8988T (cell line): ENCODE measurements around the gene ESYT2.
"Not testable (repeated sequence)": the region's sequence is repeated elsewhere in the genome, so short reads cannot be mapped to it uniquely, and the experiment has no call there.

Source experiments
- DNase-seq: peaks from one replicate; pipeline ENCODE4 v3.0.0; 2011

Gene ESYT2

DNA sequence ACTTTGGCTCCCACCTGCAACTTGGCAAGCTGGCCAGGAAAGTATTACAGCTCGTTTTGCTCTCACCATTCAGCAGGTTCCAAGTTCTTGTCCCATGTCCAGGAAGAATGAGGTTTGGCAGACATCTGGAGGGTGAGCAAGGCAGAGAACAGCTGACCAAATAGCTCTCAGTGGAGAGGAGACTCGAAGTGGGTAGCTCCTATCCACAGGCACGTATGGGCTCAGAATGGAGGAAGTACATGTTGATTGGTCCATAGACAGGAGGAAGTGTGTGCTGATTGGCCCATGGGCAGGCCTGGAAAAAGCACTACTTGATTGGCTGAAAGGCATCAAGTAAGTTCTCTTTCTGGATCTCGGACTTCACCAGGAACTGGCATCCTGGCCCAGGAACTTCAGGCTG, 121.7 kb downstream of the ESYT2 start:
- no peak for DNase-seq

DNA sequence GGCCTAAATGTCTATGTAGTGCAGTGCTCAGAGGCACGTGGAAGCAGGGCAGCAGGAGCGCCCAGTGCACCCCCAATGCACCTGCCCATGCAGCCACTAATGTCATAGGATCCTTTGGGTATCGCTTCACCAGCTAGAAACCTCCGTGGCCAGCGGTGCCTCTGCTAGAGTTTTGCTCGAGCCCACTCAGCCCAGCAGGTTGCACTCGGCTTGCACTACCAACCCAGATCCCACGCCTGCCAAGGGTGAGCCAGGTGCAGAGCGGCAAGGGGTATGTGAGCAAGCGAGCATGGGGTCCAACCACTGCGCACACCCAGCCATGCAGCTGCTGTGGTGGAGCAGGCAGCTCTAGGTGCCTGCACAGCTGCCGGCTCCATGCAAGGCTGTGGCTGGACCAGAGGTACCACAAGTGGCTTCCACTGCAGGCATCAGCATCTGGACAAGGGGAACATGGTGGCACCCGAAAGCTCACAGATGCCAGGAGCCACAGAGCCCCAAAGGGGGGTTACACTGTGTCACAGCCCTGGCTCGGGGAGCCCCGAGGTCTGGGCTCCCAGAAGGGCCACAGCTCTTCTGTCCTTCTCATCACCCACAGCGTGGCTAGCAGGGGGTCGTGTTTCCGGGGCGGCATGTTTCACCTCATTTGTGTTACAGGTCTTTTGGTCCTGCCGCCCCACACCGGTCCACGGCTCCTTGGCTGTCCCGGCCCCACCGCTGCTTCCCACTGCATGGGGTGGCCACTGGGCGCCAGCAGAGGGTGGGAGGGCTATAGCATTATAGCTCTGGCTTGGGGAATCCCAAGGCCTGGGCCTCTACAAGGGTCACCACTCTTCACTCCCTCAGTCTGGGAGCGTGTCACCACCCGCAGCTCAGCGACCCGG, 122.4 kb downstream of the ESYT2 start:
- DNase-seq, result no peak

DNA sequence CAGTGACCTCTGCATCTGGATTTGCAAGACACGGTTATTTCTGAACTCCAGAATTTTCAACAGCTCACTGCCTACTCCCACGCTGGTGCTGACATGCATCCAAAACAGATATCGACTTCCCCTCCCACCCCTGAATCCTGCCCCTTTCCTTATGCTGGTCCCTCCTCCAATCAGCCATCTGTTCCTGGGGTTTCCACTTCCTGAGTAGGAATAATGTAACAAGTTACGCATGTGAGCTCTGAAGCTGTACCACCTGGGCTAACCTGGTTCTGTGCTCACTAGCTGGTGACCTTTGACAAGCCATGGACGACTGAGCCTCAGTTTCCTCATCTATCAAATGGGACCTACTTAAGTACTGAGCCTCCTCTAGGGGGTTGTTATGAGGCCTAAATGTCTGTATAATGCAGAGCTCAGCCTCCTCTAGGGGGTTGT, 123.0 kb downstream of the ESYT2 start:
- no peak for DNase-seq

DNA sequence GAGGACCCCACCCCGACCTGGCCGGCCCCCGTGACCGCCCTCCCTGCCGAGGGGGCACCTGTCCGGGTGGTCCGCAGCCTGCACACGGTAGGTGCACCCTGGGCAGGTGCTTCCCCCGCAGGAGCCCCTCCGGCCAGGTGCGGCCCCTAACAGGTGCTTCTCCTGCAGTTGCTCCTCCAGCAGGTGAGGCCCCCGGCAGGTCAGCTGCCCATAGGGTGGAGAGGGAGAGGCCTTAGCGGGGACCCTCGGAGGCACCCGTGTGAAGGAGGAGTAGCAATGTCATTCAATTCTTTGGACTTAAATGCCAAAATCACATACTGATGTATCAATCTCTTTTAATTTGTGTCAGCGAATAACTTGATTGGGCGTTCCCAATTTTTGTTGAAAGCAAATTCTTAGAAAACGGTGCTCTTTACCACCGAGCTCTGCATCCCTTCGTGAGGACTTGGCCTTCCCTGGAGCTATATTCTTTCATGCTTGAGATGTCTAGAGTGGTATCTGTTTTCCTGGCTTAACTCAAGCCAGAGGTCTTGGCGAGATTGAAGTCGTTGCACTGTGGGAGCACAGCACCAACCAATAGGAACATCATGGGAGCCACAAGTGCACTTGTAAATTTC, 124.0 kb downstream of the ESYT2 start:
- DNase-seq, result no peak

DNA sequence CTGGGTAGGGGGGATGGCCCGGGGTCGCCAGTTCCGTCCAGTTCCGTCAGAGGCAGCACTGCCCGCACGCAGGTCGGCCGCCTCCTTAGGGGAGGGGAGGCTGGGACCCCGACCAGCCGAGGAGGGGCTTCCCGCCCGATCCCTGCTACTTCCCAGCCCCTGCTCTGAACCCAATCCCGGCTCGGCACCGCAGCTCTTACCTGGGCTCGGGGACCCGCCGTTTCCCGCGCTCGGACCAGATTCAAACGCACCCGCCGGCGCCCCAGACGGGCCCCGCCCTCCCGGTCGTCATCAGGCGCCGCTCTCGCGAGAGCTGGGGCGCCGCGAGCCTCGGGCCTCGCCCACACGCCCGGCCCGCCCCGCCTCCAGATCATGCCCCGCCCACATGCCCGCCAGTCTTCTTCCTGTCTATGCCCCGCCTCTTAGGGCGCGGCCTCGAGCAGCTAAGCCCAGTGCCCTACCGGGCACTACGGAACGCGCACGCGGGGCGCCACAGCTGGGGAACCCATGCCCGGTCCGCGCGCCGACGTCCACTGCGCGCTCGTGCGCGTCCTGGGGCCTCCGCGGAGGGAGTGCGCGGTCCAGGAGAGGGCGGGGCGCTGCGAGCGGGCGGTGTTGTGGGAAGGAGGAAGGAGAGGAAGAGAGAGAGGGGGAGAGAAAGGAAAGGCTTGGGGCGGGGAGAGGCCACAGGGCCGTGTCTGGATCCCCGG, 124.6 kb downstream of the ESYT2 start, which contains the start of gene NCAPG2:
Gene NCAPG2, minus strand, starts transcription at position 281 of the 710 bp plus-strand sequence. CDS start 2,905 bp downstream, outside the sequence.
- DNase-seq, result peak; percentile 92

DNA sequence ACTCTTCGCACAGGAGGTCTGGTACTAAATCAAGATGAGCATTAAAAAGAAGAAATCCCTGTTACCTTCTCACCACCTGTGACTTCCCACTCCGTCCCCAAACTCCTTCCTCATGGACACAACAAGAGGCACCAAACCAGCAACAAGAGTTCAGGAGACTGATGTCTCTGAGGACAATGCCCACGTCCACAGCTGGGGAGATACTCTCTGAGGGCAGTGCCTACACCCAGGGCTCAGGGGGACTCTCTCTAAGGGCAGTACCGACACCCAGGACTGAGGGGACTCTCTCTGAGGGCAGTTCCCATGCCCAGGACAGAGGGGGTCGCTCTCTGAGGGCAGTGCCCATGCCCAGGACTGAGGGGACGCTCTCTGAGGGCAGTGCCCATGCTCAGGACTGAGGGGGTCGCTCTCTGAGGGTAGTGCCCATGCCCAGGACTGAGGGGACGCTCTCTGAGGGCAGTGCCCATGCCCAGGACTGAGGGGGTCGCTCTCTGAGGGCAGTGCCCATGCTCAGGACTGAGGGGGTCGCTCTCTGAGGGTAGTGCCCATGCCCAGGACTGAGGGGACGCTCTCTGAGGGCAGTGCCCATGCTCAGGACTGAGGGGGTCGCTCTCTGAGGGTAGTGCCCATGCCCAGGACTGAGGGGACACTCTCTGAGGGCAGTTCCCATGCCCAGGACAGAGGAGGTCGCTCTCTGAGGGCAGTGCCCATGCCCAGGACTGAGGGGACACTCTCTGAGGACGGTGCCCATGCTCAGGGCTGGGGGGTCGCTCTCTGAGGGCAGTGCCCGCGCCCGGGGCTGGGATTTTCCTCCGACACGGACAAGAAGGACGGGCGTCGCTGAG, 125.4 kb downstream of the ESYT2 start:
- DNase-seq, result not testable (repeated sequence)

DNA sequence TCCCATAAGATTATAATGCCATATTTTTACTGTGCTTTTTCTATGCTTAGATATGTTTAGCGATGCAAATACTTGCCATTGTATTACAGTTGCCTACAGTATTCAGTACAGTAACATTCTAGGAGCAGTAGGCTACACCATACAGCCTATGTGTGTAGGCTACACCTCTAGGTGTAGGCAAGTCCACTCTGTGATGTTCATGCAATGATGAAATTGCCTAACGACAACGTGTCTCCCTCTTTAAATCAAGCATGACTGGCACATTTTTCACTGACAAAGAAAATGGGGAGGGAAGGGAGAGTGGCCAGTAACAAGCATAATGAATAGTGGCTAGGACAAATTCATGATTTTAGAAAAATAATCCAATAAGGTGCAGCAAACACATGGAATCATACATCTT, 126.4 kb downstream of the ESYT2 start:
- DNase-seq, result no peak

DNA sequence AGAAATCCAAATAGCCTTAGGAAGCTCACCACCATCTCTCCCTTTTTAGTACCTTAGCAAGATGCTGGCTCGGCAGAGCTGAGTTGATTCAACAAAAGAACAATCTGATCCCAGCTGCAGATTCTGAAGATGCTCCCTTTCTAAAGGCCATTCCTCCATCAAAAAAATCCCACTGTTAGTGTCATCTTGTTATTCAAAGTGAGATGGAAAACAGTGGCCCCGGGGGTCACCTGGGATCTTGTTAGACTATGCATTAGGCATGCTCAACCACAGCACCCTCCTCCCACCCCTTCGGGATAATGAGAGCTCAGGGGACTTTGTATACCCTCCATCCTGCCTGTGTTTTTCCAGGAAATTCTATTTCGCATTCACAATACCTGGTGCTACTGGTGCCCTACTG, 127.1 kb downstream of the ESYT2 start:
- no peak for DNase-seq

DNA sequence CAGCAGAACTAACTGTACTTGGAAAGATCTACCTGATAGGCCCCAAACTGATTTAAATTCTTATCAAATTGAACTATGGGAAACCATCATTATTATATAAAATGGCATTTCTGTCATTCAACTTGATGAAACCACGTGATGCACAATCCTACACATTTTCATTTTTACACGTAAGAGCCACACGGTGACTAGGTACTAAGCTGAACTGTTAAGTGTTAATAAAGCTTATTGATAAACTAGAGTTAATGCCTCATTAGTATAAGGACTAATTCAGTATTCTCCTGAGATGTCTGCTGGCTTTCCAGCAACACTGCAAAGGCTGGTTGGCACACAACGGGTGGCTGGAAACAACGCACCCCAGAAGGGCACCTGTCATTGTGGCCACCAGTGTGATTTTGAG, 129.3 kb downstream of the ESYT2 start:
- no peak for DNase-seq

DNA sequence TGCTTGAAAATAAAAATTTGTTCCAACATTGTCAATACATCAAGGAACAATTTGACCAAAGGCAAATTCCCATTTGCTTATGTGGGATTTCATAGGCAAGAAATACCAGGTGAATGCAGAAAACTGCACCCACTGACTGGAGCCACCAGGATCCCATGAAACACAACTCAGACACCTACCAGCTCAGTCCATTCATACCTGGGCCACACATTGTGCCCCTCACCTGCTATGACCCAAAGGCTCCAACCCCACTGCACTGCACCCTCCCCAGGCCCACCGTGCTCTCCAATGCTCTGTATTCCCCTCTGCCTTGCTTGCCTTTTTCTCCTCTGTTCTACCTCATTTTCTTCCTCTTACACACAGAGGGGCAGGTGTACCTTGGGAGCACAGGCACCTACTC, 130.0 kb downstream of the ESYT2 start:
- DNase-seq, result no peak

DNA sequence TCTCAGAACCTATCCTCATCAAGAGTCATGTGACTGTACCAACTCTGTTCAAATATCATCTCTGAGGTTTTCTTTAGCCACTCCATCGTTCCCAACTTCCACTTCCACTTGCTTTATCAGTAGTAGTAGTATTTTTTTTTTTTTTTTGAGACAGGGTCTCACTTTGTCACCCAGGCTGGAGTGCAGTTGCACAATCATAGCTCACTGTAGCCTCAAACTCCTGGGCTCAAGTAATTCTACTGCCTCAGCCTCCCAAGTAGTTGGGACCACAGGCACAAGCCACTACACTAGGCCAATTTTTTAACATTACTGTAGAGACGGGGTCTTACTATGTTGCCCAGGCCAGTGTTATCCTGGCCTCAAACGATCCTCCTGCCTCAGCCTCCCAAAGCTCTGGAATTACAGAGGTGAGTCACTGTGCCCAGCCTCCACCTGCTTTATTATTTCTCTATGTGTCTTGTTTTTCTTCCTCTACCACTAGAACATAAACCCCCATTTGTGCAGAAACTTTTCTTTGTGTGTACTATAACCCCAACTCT, 130.6 kb downstream of the ESYT2 start:
- DNase-seq, result no peak

DNA sequence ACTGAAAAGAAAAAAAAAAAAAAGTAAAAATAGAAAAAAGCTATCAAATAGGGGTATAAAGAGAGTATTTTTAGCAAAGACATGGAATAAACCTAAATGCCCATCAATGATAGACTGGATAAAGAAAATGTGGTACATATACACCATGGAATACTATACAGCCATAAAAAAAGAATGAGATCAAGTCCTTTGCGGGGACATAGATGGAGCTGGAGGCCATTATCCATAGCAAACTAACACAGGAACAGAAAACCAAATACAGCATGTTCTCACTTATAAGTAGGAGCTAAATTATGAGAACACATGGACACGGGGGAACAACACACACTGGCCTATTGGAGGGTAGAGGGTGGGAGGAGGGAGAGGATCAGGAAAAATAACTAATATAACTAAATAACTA, 131.7 kb downstream of the ESYT2 start:
- DNase-seq, result not testable (repeated sequence)

DNA sequence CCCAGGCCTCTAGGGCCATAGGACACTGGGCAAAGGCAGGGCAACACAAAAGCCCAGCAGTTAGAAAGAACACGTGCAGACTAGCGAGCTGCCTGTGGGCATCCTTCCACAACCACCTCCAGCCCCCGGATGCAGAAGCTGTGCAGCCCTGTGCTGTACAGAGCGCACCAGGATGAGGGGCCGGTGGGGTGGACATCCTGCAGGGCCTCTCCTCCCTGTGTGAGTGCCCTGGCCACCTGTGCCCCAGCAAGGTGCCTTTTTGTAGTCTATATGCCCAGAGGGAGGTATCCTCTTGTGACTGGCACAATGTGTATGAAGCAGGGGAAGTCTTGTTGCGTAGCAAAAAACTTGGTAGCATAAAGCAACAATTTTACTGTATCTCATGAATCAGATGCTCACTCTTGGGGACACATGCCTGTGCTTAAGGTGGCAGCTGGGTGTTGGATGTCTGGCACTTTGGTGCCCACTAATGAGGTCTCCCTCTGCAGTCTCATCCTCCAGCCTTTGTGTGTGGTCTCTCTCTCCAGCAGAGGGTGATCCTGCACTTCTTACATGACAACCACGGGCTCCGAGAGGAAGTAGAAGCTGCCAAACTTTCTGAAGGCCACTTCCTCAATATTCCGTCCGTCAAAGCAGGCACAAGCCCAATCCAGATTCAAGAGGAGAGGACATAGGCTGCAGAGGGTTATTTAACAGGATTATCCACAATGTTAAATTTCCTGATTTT, 133.4 kb downstream of the ESYT2 start:
- no peak for DNase-seq

DNA sequence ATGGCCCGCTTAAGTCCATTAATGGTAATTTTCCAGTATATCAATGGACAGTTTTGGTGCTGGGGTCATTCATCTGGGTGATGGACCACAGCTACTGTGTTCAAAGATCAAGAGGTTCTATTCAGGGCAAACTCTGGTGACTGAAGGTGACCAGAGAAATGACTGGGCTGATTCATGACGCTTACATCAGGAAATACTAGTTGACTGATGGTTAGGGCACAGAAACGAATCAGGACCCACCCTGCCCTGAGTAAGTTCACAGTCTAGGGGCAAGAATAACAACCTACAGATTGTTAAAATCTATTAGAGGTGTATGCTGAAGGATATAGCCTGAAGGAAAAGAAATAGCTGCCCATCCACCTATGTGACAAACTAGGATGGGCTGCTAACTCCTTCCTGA, 134.3 kb downstream of the ESYT2 start:
- no peak for DNase-seq

DNA sequence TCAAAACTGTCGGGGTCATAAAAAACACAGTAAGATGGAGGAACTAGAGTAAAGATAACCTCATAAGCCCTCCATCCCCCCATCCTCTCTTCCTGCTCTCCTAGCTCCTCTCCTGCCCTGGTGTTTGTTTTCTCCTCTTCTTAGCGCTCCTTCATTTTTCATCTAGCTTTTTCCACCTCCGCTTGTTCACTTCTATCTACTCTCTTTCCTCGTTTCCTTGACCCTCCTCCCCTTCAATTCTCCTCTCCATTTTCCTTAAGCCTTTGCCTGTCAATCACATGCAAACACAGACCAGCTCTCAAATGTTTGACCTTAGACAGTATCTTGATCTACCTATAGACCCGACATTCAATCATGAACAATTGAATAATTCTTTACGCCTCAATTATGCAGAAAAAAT, 134.7 kb downstream of the ESYT2 start:
- no peak for DNase-seq

DNA sequence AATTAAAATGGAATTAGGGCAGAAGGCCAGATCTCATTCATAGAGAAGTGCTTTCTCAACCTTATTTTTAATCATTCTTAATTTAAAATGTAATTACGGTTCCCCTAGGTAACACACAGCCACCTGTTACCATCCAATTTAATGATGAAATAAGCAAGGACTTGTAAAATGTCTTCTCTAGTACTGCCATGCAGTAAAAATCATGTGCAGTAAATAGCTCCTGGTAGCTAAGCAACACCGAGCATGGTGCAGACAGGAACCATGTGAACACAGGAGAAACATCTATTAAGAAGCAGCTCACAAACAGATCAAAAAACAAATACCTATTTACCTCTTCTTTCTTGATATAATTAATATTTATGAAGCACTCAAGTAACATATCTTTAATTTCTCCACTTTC, 139.8 kb downstream of the ESYT2 start:
- no peak for DNase-seq

DNA sequence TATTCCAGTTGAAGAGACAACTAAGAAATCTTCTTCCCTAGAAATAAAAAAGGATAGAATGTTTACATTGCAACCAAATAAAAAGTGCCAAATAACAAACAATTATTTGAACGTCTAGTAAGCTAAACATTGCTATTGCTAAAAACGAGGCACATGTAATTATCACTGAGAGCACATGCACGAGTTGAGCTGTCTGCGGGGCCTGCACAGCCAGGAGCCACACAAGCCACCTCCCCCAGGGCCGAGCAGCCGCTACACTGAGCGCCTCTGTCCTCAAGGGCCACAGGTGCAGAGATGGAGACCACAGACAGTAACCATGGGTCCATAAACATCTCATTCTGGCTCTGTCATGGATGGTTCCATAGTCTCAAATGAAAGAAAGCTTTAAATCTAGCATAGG, 141.9 kb downstream of the ESYT2 start:
- no peak for DNase-seq

DNA sequence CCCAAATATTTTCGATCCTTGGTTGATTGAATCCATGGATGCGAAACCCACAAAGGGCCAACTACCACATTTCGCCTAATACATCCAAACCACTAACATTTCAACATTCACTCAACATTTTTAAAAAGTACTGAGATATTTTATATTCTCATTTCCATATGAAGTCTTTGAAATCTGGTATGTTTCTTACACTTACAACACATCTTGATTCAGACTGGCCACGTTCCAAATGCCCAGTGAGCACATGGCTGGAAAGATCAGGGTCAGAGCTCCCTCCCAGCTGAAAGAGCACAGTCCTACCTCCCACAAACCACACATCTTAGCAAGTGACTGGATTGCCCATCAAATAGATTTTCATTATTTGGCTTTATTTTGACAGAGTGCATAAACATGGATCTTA, 143.6 kb downstream of the ESYT2 start:
- no peak for DNase-seq

DNA sequence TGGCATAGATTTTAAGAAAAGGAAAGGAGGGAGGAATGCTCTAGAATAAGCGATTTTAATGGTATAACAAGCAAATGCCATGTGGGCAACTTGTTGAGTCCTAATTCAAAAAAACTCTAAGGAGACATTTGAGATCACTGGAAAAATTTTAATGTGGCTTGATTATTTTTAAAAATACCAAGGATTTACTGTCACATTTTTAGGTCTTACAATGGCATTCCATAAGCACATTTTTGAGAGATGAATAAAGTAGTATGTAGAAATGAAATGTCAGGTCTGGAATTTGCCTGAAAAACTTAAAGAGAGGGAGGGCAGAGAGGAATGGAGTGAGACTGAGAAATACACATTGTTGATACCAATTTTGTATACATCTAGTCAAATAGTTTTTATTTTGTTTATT, 145.0 kb downstream of the ESYT2 start:
- DNase-seq, result no peak

DNA sequence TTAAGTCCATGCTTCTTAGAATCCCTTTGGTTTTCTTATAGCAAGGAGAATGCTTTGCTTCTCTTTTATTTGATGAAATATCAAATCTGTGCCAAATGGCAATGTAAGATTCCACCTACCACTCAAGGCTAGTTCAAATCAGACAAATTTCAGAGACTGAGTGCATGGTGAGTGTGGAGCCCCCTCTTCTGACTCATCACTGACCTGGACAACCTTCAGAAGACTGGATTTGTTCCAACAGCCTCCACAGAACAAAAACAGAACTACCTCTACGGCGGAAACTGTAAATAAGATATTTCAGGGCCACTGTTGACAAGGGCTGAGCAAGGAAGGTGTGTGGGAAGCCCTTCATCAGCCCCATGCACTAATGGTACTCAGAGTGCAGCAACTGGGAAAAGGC, 145.8 kb downstream of the ESYT2 start:
- no peak for DNase-seq

DNA sequence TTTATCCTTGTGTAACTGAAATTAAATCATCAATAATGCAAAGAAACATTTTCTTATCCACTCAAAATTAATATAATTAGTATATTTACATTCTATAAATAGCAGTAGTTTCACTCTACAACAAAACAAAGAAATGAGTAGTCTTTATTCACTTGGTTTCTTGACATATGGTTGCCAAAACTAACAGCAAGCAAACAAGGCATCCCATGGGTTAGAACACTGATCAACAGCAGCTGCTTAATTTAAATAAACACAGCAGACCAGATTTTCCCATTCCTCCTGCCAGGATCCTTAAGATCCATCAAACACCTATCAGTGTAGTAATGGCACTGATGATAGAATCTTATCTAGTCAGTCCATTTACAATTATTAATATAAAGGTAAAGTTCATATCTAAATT, 146.9 kb downstream of the ESYT2 start:
- no peak for DNase-seq
